H1 (cell line): ENCODE results near the gene PAK2. TPM values are rescaled to one million over a fixed set of nuclear protein-coding genes. Genes with fewer than 3 reads are reported as not detected.

ENCODE experiments used
- CTCF ChIA-PET: fragments of 300-600 bp; sonication (Branson Sonifier 250); formaldehyde crosslinking; loops from one replicate; lab custom pipeline; 2021; ENCODE audit not compliant: partially characterized antibody; lab: Charles Lee
- POLR2A ChIA-PET: fragments of 300-600 bp; sonication (Branson Sonifier 250); formaldehyde crosslinking; loops from one replicate; lab custom pipeline; 2021; ENCODE audit warnings: inconsistent platforms; ENCODE audit not compliant: partially characterized antibody; lab: Charles Lee
- DNase-seq, 2 experiments: peaks; one replicate each; pipeline versions ENCODE4 v3.0.0 to v3.0.0-alpha.2; 2010 to 2022; ENCODE audit warnings: low spot score in 2 of 2, low read depth in 1 of 2, mixed read lengths in 1 of 2
- FAIRE-seq: peaks from 2 replicates; lab custom pipeline; 2011; peaks lifted over from hg19 to GRCh38; lab: Jason Lieb, UNC
- H2AFZ ChIP-seq: 2 replicates; pipeline ENCODE4 v1.8.1; 2012; ENCODE audit warnings: low read length, inconsistent platforms
- H2AK5ac ChIP-seq: 2 replicates; pipeline ENCODE4 v1.6.1; 2013; ENCODE audit warnings: low read depth, low read length
- H2BK120ac ChIP-seq: replicated peaks from 2 replicates; pipeline ENCODE3; 2013; ENCODE audit warnings: low read depth, low read length, inconsistent platforms
- H2BK12ac ChIP-seq: 2 replicates; pipeline ENCODE4 v1.6.1; 2013; ENCODE audit warnings: low read depth, low read length
- H2BK15ac ChIP-seq: 2 replicates; pipeline ENCODE4 v1.6.1; 2013; ENCODE audit warnings: low read length
- H2BK20ac ChIP-seq: 2 replicates; pipeline ENCODE4 v1.6.1; 2013; ENCODE audit warnings: low read length
- H2BK5ac ChIP-seq: 2 replicates; pipeline ENCODE4 v1.6.1; 2013; ENCODE audit warnings: low read depth, low read length
- H3K14ac ChIP-seq: 2 replicates; pipeline ENCODE4 v1.6.1; 2013; ENCODE audit warnings: inconsistent platforms; ENCODE audit not compliant: insufficient read length
- H3K18ac ChIP-seq: 2 replicates; pipeline ENCODE4 v1.6.1; 2013; ENCODE audit warnings: low read length; ENCODE audit errors: extremely low read depth
- H3K23ac ChIP-seq: 2 replicates; pipeline ENCODE4 v1.6.1; 2013; ENCODE audit warnings: inconsistent platforms; ENCODE audit not compliant: insufficient read length
- H3K23me2 ChIP-seq: 2 replicates; pipeline ENCODE4 v1.6.1; 2013; ENCODE audit warnings: low read depth, low read length
- H3K27ac ChIP-seq: 2 replicates; pipeline ENCODE4 v1.6.1; 2011; ENCODE audit warnings: low read depth, low read length, inconsistent platforms
- H3K27me3 ChIP-seq, 4 experiments: replicated peaks in 1 of 4; 1 replicate in 1 of 4; 2 replicates in 3 of 4; pipeline versions ENCODE4 v1.6.1 to v1.8.1; 2011 to 2013; ENCODE audit warnings: low read length in 3 of 4, mild to moderate bottlenecking in 3 of 4, inconsistent platforms in 2 of 4, mixed read lengths in 2 of 4, moderate library complexity in 1 of 4; ENCODE audit not compliant: control insufficient read depth in 3 of 4, insufficient read depth in 3 of 4; ENCODE audit errors: extremely low read depth in 1 of 4
- H3K36me3 ChIP-seq, 4 experiments: 2 replicates each; pipeline versions ENCODE4 v1.6.1 to v1.8.1; 2011 to 2013; ENCODE audit warnings: mild to moderate bottlenecking in 4 of 4, low read length in 3 of 4, moderate library complexity in 2 of 4, control low read depth in 1 of 4, inconsistent platforms in 1 of 4; ENCODE audit not compliant: insufficient read depth in 4 of 4, control insufficient read depth in 2 of 4
- H3K4ac ChIP-seq: replicated peaks from 2 replicates; pipeline ENCODE3; 2013; ENCODE audit warnings: low read length, low read depth, mixed read lengths, inconsistent platforms; ENCODE audit not compliant: insufficient read length
- H3K4me1 ChIP-seq, 4 experiments: replicated peaks in 1 of 4; 1 replicate in 1 of 4; 2 replicates in 3 of 4; pipeline versions ENCODE4 v1.6.1 to v1.8.1; 2011 to 2013; ENCODE audit warnings: low read length in 3 of 4, inconsistent platforms in 2 of 4, mixed read lengths in 1 of 4; ENCODE audit not compliant: insufficient read depth in 4 of 4, control insufficient read depth in 3 of 4
- H3K4me2 ChIP-seq, 2 experiments: 2 replicates each; pipeline versions ENCODE4 v1.6.1 to v1.8.1; 2011 to 2013; ENCODE audit warnings: low read depth in 2 of 2, low read length in 2 of 2, control low read depth in 1 of 2, inconsistent platforms in 1 of 2, mild to moderate bottlenecking in 1 of 2; ENCODE audit not compliant: insufficient read depth in 1 of 2
- H3K4me3 ChIP-seq, 4 experiments: fragments of 200-600, 300-600 bp in 1 of 4; sonication (generic), shearing (Covaris generic), sonication (Bioruptor Twin) in 1 of 4; 2 replicates each; pipeline versions ENCODE4 v1.5.1 to v1.8.1; 2011 to 2016; ENCODE audit warnings: low read length in 4 of 4, low read depth in 3 of 4, control low read depth in 2 of 4, inconsistent platforms in 2 of 4, mild to moderate bottlenecking in 2 of 4, mixed read lengths in 1 of 4, moderate library complexity in 1 of 4; ENCODE audit not compliant: insufficient read depth in 2 of 4; ENCODE audit errors: extremely low read depth in 1 of 4
- H3K56ac ChIP-seq: replicated peaks from 2 replicates; pipeline ENCODE3; 2013; ENCODE audit warnings: low read depth, mild to moderate bottlenecking, mixed read lengths, low read length, inconsistent platforms; ENCODE audit not compliant: insufficient read length
- H3K79me1 ChIP-seq: 2 replicates; pipeline ENCODE4 v1.6.1; 2013; ENCODE audit warnings: low read depth, low read length, control low read depth
- H3K79me2 ChIP-seq, 2 experiments: 2 replicates each; pipeline versions ENCODE4 v1.6.1 to v1.8.1; 2012 to 2013; ENCODE audit warnings: low read length in 2 of 2, mild to moderate bottlenecking in 2 of 2, inconsistent platforms in 1 of 2; ENCODE audit not compliant: insufficient read depth in 2 of 2, control insufficient read depth in 1 of 2
- H3K9ac ChIP-seq, 4 experiments: replicated peaks in 1 of 4; 1 replicate in 1 of 4; 2 replicates in 3 of 4; pipeline versions ENCODE4 v1.6.1 to v1.8.1; 2011 to 2013; ENCODE audit warnings: low read depth in 3 of 4, low read length in 3 of 4, control low read depth in 2 of 4, mild to moderate bottlenecking in 2 of 4, moderate library complexity in 2 of 4, inconsistent platforms in 1 of 4; ENCODE audit errors: extremely low read depth in 1 of 4
- H3K9me3 ChIP-seq, 2 experiments: 2 replicates each; pipeline versions ENCODE4 v1.6.1 to v1.8.1; 2012 to 2013; ENCODE audit warnings: mild to moderate bottlenecking in 2 of 2, moderate library complexity in 2 of 2, control low read depth in 1 of 2, inconsistent platforms in 1 of 2, low read depth in 1 of 2, low read length in 1 of 2, mixed read lengths in 1 of 2; ENCODE audit not compliant: insufficient read depth in 2 of 2
- H4K20me1 ChIP-seq, 2 experiments: replicated peaks in 1 of 2; 2 replicates each; pipeline versions ENCODE3 to v1.8.1; 2011 to 2013; ENCODE audit warnings: inconsistent platforms in 2 of 2, low read length in 2 of 2, mild to moderate bottlenecking in 1 of 2; ENCODE audit not compliant: insufficient read depth in 2 of 2, control insufficient read depth in 1 of 2
- H4K5ac ChIP-seq: 2 replicates; pipeline ENCODE4 v1.6.1; 2013; ENCODE audit warnings: low read length, low read depth, mixed read lengths, inconsistent platforms; ENCODE audit not compliant: insufficient read length
- H4K8ac ChIP-seq: 2 replicates; pipeline ENCODE4 v1.8.0; 2013; ENCODE audit warnings: mild to moderate bottlenecking, moderate library complexity, low read length, inconsistent platforms; ENCODE audit not compliant: insufficient read depth; ENCODE audit errors: extremely low read depth
- H4K91ac ChIP-seq: replicated peaks from 2 replicates; pipeline ENCODE3; 2013; ENCODE audit warnings: low read length, mixed read lengths, inconsistent platforms; ENCODE audit not compliant: insufficient read length
- BCL11A ChIP-seq, 2 experiments: IDR thresholded peaks; one replicate each; pipeline ENCODE4 v1.6.1; 2011; ENCODE audit warnings: low read depth in 2 of 2, low read length in 2 of 2, mild to moderate bottlenecking in 2 of 2
- BRCA1 ChIP-seq: IDR thresholded peaks from 2 replicates; pipeline ENCODE4 v1.6.1; 2012; ENCODE audit warnings: low read depth, low read length, improper control_type of control experiment
- CBX8 ChIP-seq: fragments of 300-800, 300-1000 bp; sonication (generic); IDR thresholded peaks from 2 replicates; pipeline ENCODE4 v1.7.1; 2016; ENCODE audit warnings: low read depth, low read length, borderline replicate concordance
- EP300 ChIP-seq, 2 experiments: IDR thresholded peaks; 1 replicate in 1 of 2; 2 replicates in 1 of 2; pipeline ENCODE4 v1.6.1; 2011 to 2012; ENCODE audit warnings: low read depth in 2 of 2, low read length in 2 of 2, mild to moderate bottlenecking in 2 of 2, borderline replicate concordance in 1 of 2, inconsistent platforms in 1 of 2, moderate library complexity in 1 of 2
- FOSL1 ChIP-seq: IDR thresholded peaks from 2 replicates; pipeline ENCODE4 v1.6.1; 2011; ENCODE audit warnings: mild to moderate bottlenecking, low read depth, low read length, moderate library complexity; ENCODE audit not compliant: insufficient read depth
- GTF2F1 ChIP-seq: IDR thresholded peaks from 2 replicates; pipeline ENCODE4 v1.6.1; 2012; ENCODE audit warnings: low read depth, low read length, improper control_type of control experiment, borderline replicate concordance
- JUN ChIP-seq: IDR thresholded peaks from 2 replicates; pipeline ENCODE4 v1.6.1; 2011; ENCODE audit warnings: low read depth, mild to moderate bottlenecking, improper control_type of control experiment, low read length
- KDM1A ChIP-seq: fragments of 200-600, 300-600 bp; sonication (generic); IDR thresholded peaks from 2 replicates; pipeline ENCODE4 v1.7.1; 2016; ENCODE audit warnings: mild to moderate bottlenecking, low read length, borderline replicate concordance
- KDM5A ChIP-seq: fragments of 200-600 bp; IDR thresholded peaks from 2 replicates; pipeline ENCODE4 v1.7.1; 2012; ENCODE audit warnings: mild to moderate bottlenecking, low read length, inconsistent platforms, mixed read lengths
- NRF1 ChIP-seq: IDR thresholded peaks from 2 replicates; pipeline ENCODE4 v1.6.1; 2011; ENCODE audit warnings: mild to moderate bottlenecking, low read depth, low read length, improper control_type of control experiment
- POLR2A ChIP-seq, 2 experiments: IDR thresholded peaks; 1 replicate in 1 of 2; 2 replicates in 1 of 2; pipeline ENCODE4 v1.6.1; 2011; ENCODE audit warnings: low read depth in 2 of 2, low read length in 2 of 2, mild to moderate bottlenecking in 2 of 2; ENCODE audit errors: control extremely low read depth in 1 of 2
- RAD21 ChIP-seq, 2 experiments: IDR thresholded peaks in 1 of 2; conservative IDR thresholded peaks in 1 of 2; 2 replicates each; pipeline ENCODE4 v1.6.1; 2011; ENCODE audit warnings: low read depth in 2 of 2, low read length in 2 of 2, improper control_type of control experiment in 1 of 2, inconsistent platforms in 1 of 2, mild to moderate bottlenecking in 1 of 2, moderate library complexity in 1 of 2
- SIRT6 ChIP-seq: IDR thresholded peaks from one replicate; pipeline ENCODE4 v1.7.1; 2012; ENCODE audit warnings: low read length, inconsistent platforms
- SRF ChIP-seq: IDR thresholded peaks from 2 replicates; pipeline ENCODE4 v1.6.1; 2011; ENCODE audit warnings: mild to moderate bottlenecking, low read depth, low read length, moderate library complexity
- TBP ChIP-seq: IDR thresholded peaks from 2 replicates; pipeline ENCODE4 v1.6.1; 2011; ENCODE audit warnings: low read depth, low read length, improper control_type of control experiment
- WGBS, 2 experiments: shearing (Covaris generic) in 1 of 2; methylation state at CpG; one replicate each; pipeline versions ENCODE4 v1.1.6 to v1.1.7; 2013 to 2015; ENCODE audit warnings: low lambda C conversion rate in 2 of 2, mixed read lengths in 2 of 2, inconsistent platforms in 1 of 2, low coverage in 1 of 2, missing lambda C conversion rate in 1 of 2; ENCODE audit not compliant: insufficient replicate concordance in 2 of 2, insufficient coverage in 1 of 2, insufficient read length in 1 of 2; ENCODE audit errors: extremely low coverage in 1 of 2, missing lambda C conversion rate in 1 of 2; 5-methylcytosine and 5-hydroxymethylcytosine counted together
- polyA plus RNA-seq, 7 experiments: library from polyadenylated mRNA; depleted of rRNA in 3 of 7; stranded (reverse) in 5 of 7; unstranded in 2 of 7; fragments of >200 nt in 5 of 7; fragments of 200-250 nt in 2 of 7; gene quantifications; 1 replicate in 5 of 7; 2 replicates in 1 of 7; 4 replicates in 1 of 7; pipeline versions ENCODE4 v1.2.1 to v1.2.3, GENCODE V29; 2011 to 2013; ENCODE audit warnings: missing spikeins in 2 of 7, mixed read lengths in 2 of 7
- total RNA-seq: library from RNA; stranded (reverse); fragmentation: NEBNext Ultra II Directional; extraction: Animal tissue kit (Norgen Biotek cat#: 25700); gene quantifications from 2 replicates; pipeline ENCODE4 v1.2.1, GENCODE V29; 2021

PAK2 gene
- total and polyA plus RNA-seq, 2 of the 8 experiments (the other 6 are each of a cell fraction or from before 2014, with no cell fraction given) = 13.1 to 60.5 TPM

GRCh38 chr3:196792771-196793170, 53.1 kb downstream of the PAK2 start:
- 80% methylated on average over 5 of the region's 5 CpGs; no CpG with 5 or more reads in 1 of the 2 experiments for WGBS, 2 experiments
- no peak for FAIRE-seq
- Histone ChIP-seq H3K79me2 (peaks cover 0 to 65% of the 10 kb centered on the region in 2 experiments; a peak in 3 of 4 replicates), H3K9me3 (peaks cover 14 to 16% of the 10 kb centered on the region in 2 experiments), H3K23ac (no peak overlapping the region), H3K79me1 (peaks cover 2% of the 10 kb centered on the region; the same call in 1 of the 2 replicates), H4K8ac (no peak overlapping the region), H3K4me1 (peaks cover 0 to 2% (median 1%) of the 10 kb centered on the region in 4 experiments; a peak in 5 of 7 replicates), H2BK12ac (no peak overlapping the region), H4K20me1 (peaks cover 0 to 3% of the 10 kb centered on the region in 2 experiments), H2BK15ac (no peak overlapping the region), H3K27ac (no peak overlapping the region), H2BK120ac (no peak overlapping the region), H2BK5ac (no peak overlapping the region), H3K4me3 (no peak overlapping the region), H3K36me3 (peaks cover 0 to 23% (median 9%) of the 10 kb centered on the region in 4 experiments; a peak in 3 of 8 replicates), H3K23me2 (no peaks in the 10 kb centered on the region), H3K9ac (no peak overlapping the region), H3K4me2 (no peak overlapping the region), H3K18ac (no peak overlapping the region), H3K56ac (no peak overlapping the region), H2AFZ (no peak overlapping the region), H3K27me3 (no peaks in the 10 kb centered on the region), H3K4ac (no peak overlapping the region), H3K14ac (no peak overlapping the region), H4K5ac (no peak overlapping the region), H2BK20ac (no peak overlapping the region), H4K91ac (no peak overlapping the region), H2AK5ac (no peak overlapping the region)
- ChIA-PET CTCF (interaction anchor here (0.6 kb wide), 1 partner anchor 16 kb away, joined by 3 read pairs; no protein-coding TSS in a partner anchor), POLR2A (no interaction called here)
- DNase-seq = no peak
- TF ChIP-seq SRF (no peak), BCL11A (IDR thresholded peaks at IDR 0.05; ENCODE audit: low read depth in 2 of 2, low read length in 2 of 2) (no peak), NRF1 (no peak), TBP (no peak), POLR2A (IDR thresholded peaks at IDR 0.05; ENCODE audit: control extremely low read depth in 1 of 2, low read depth in 2 of 2, low read length in 2 of 2) (no peak), KDM1A (no peak), JUN (no peak), GTF2F1 (no peak), FOSL1 (no peak), KDM5A (no peak), CBX8 (no peak), BRCA1 (no peak), SIRT6 (no peak), RAD21 (IDR thresholded peaks at IDR 0.05 in 1 of 2, conservative IDR thresholded peaks at IDR 0.05 in 1 of 2; ENCODE audit: low read depth in 2 of 2, low read length in 2 of 2) (no peak), EP300 (IDR thresholded peaks at IDR 0.05; ENCODE audit: borderline replicate concordance in 1 of 2, low read depth in 2 of 2, low read length in 2 of 2) (no peak)
